Epithelial cell of prostate (primary cell): Measurements from ENCODE around the gene STAG3.
"Not testable (repeated sequence)": the region's sequence is repeated elsewhere in the genome, so short reads cannot be mapped to it uniquely, and the experiment has no call there.

Experiments
- DNase-seq: peaks from one replicate; pipeline ENCODE4 v3.0.0-alpha.2; 2011; ENCODE audit warnings: low read depth, low spot score
- H3K27ac ChIP-seq: fragments of 450-650 bp; 2 replicates; pipeline ENCODE4 v1.5.1; 2017; ENCODE audit warnings: mild to moderate bottlenecking

Gene STAG3

GRCh38 chr7:100170101-100170897 lies 7.4 kb upstream of the STAG3 start:
- no peak for DNase-seq
- no peak overlapping the region for H3K27ac ChIP-seq

- H3K27ac ChIP-seq = no peak overlapping the region
- DNase-seq = no peak
Observed at GRCh38 chr7:100171087-100171681, 6.5 kb upstream of the STAG3 start.

GRCh38 chr7:100171840-100172239 lies 5.9 kb upstream of the STAG3 start:
- no peak for DNase-seq
- no peak overlapping the region for H3K27ac ChIP-seq

GRCh38 chr7:100173806-100174495 lies 3.8 kb upstream of the STAG3 start:
- DNase-seq = no peak
- H3K27ac ChIP-seq = no peak overlapping the region

- no peak overlapping the region for H3K27ac ChIP-seq
- no peak for DNase-seq
Observed at GRCh38 chr7:100174582-100174981, 3.1 kb upstream of the STAG3 start.

- DNase-seq = no peak
- H3K27ac ChIP-seq = no peak overlapping the region
Observed at GRCh38 chr7:100175296-100175935, 2.3 kb upstream of the STAG3 start.

GRCh38 chr7:100176096-100177044 lies 1.3 kb upstream of the STAG3 start:
- H3K27ac ChIP-seq = no peak overlapping the region
- DNase-seq = no peak

- not testable (repeated sequence) for H3K27ac ChIP-seq, DNase-seq
Observed at GRCh38 chr7:100180084-100180483, 2.4 kb downstream of the STAG3 start.

- not testable (repeated sequence) for H3K27ac ChIP-seq, DNase-seq
Observed at GRCh38 chr7:100182616-100183015, 4.9 kb downstream of the STAG3 start.

GRCh38 chr7:100183090-100183489 lies 5.4 kb downstream of the STAG3 start:
- not testable (repeated sequence) for DNase-seq, H3K27ac ChIP-seq

- DNase-seq = no peak
- no peak overlapping the region for H3K27ac ChIP-seq
Observed at GRCh38 chr7:100185726-100186125, 8.0 kb downstream of the STAG3 start.

GRCh38 chr7:100189061-100189460 lies 11.3 kb downstream of the STAG3 start:
- DNase-seq = no peak
- no peak overlapping the region for H3K27ac ChIP-seq

- DNase-seq = no peak
- H3K27ac ChIP-seq = no peak overlapping the region
Observed at GRCh38 chr7:100190048-100190711, 12.5 kb downstream of the STAG3 start.

GRCh38 chr7:100191775-100192174 lies 14.1 kb downstream of the STAG3 start:
- DNase-seq = no peak

GRCh38 chr7:100192281-100192862 lies 14.7 kb downstream of the STAG3 start:
- not testable (repeated sequence) for H3K27ac ChIP-seq, DNase-seq

More at GRCh38 chr7:100191775-100192174, 14.1 kb downstream of the STAG3 start:
- H3K27ac ChIP-seq = no peak overlapping the region

GRCh38 chr7:100192969-100193368 lies 15.3 kb downstream of the STAG3 start:
- DNase-seq = no peak
- no peak overlapping the region for H3K27ac ChIP-seq

- H3K27ac ChIP-seq = no peak overlapping the region
Observed at GRCh38 chr7:100195222-100195621, 17.5 kb downstream of the STAG3 start.

GRCh38 chr7:100195901-100196322 lies 18.2 kb downstream of the STAG3 start:
- not testable (repeated sequence) for DNase-seq

More at GRCh38 chr7:100195222-100195621, 17.5 kb downstream of the STAG3 start:
- DNase-seq = no peak

GRCh38 chr7:100198266-100198665 lies 20.5 kb downstream of the STAG3 start:
- DNase-seq = no peak

More at GRCh38 chr7:100195901-100196322, 18.2 kb downstream of the STAG3 start:
- not testable (repeated sequence) for H3K27ac ChIP-seq

More at GRCh38 chr7:100198266-100198665, 20.5 kb downstream of the STAG3 start:
- no peak overlapping the region for H3K27ac ChIP-seq
